HEK293 (cell line): ENCODE measurements around the gene GSS.
A peak's percentile ranks its signal among the peaks of the same experiment; 100 is the strongest.

ENCODE experiments used
- CTCF ChIA-PET: fragments of 350-600 bp; formaldehyde crosslinking; extraction: SDS; loops from one replicate; lab custom pipeline; 2021; ENCODE audit warnings: antibody characterized with exemption; lab: Yijun Ruan, JAX
- POLR2A ChIA-PET: fragments of 300-600 bp; formaldehyde crosslinking; extraction: SDS; loops from one replicate; lab custom pipeline; 2020; ENCODE audit warnings: antibody characterized with exemption, inconsistent platforms; lab: Yijun Ruan, JAX
- H3K27ac ChIP-seq: fragments of 200-500 bp; sonication (Bioruptor generic); 2 replicates; pipeline ENCODE4 v1.5.1; 2014; ENCODE audit warnings: low read depth, low read length, control low read depth, inconsistent platforms; ENCODE audit errors: extremely low read depth
- H3K36me3 ChIP-seq, 2 experiments: fragments of 200-500 bp in 1 of 2; sonication (Bioruptor generic) in 1 of 2; 1 replicate in 1 of 2; 2 replicates in 1 of 2; pipeline ENCODE4 v1.5.1; 2014 to 2017; ENCODE audit warnings: inconsistent platforms in 2 of 2, low read length in 2 of 2; ENCODE audit not compliant: control insufficient read depth in 2 of 2, insufficient read depth in 1 of 2
- H3K4me1 ChIP-seq: fragments of 200-500 bp; sonication (Bioruptor generic); 2 replicates; pipeline ENCODE4 v1.5.1; 2014; ENCODE audit warnings: mild to moderate bottlenecking, low read length, inconsistent platforms; ENCODE audit not compliant: control insufficient read depth, insufficient read depth
- H3K4me3 ChIP-seq: 2 replicates; pipeline ENCODE4 v1.5.1; 2011; ENCODE audit warnings: low read depth, mild to moderate bottlenecking, control low read depth, low read length, moderate library complexity
- H3K9me3 ChIP-seq: fragments of 200-500 bp; sonication (Bioruptor generic); 2 replicates; pipeline ENCODE4 v1.5.1; 2014; ENCODE audit warnings: low read depth, low read length, inconsistent platforms; ENCODE audit not compliant: control insufficient read depth, insufficient read depth
- GLI4 ChIP-seq: fragments of 450-650 bp; formaldehyde crosslinking; IDR thresholded peaks from 2 replicates; pipeline ENCODE4 v1.5.1; 2016; ENCODE audit warnings: missing biosample characterization, missing genetic modification characterization
- YY2 ChIP-seq: fragments of 450-650 bp; formaldehyde crosslinking; IDR thresholded peaks from 2 replicates; pipeline ENCODE4 v1.5.1; 2016; ENCODE audit warnings: missing biosample characterization, missing genetic modification characterization
- ZBTB7A ChIP-seq: fragments of 450-650 bp; formaldehyde crosslinking; IDR thresholded peaks from 2 replicates; pipeline ENCODE4 v1.5.1; 2016; ENCODE audit warnings: low read depth, missing biosample characterization, missing genetic modification characterization
- ZIC2 ChIP-seq: fragments of 450-650 bp; formaldehyde crosslinking; IDR thresholded peaks from 2 replicates; pipeline ENCODE4 v1.5.1; 2016; ENCODE audit warnings: missing biosample characterization, missing genetic modification characterization
- ZNF10 ChIP-seq: fragments of 450-650 bp; formaldehyde crosslinking; IDR thresholded peaks from 2 replicates; pipeline ENCODE4 v1.5.1; 2017; ENCODE audit warnings: missing biosample characterization, missing genetic modification characterization
- ZNF211 ChIP-seq: fragments of 450-650 bp; formaldehyde crosslinking; IDR thresholded peaks from 2 replicates; pipeline ENCODE4 v1.5.1; 2016; ENCODE audit warnings: low read depth, missing biosample characterization, missing genetic modification characterization
- ZNF341 ChIP-seq: fragments of 450-650 bp; formaldehyde crosslinking; IDR thresholded peaks from 2 replicates; pipeline ENCODE4; 2016; ENCODE audit warnings: low read depth, missing biosample characterization, missing genetic modification characterization
- ZNF350 ChIP-seq: fragments of 450-650 bp; formaldehyde crosslinking; IDR thresholded peaks from 2 replicates; pipeline ENCODE4 v1.5.0; 2017; ENCODE audit warnings: missing biosample characterization, mild to moderate bottlenecking, missing genetic modification characterization
- ZNF530 ChIP-seq: fragments of 450-650 bp; formaldehyde crosslinking; IDR thresholded peaks from 2 replicates; pipeline ENCODE4 v1.5.1; 2016; ENCODE audit warnings: low read depth, missing biosample characterization, missing genetic modification characterization
- ZNF785 ChIP-seq: fragments of 450-650 bp; formaldehyde crosslinking; IDR thresholded peaks from 2 replicates; pipeline ENCODE4 v1.5.1; 2016; ENCODE audit warnings: missing biosample characterization, missing genetic modification characterization
- ZSCAN5A ChIP-seq: fragments of 450-650 bp; formaldehyde crosslinking; IDR thresholded peaks from 2 replicates; pipeline ENCODE4 v1.5.1; 2016; ENCODE audit warnings: missing biosample characterization, missing genetic modification characterization
- TF ChIP-seq, protein P1 (sequence below): fragments of 450-650 bp; formaldehyde crosslinking; IDR thresholded peaks from 2 replicates; pipeline ENCODE4 v1.5.1; 2016; ENCODE audit warnings: missing biosample characterization, missing genetic modification characterization
- TF ChIP-seq, protein P2 (sequence below): fragments of 450-650 bp; formaldehyde crosslinking; IDR thresholded peaks from 2 replicates; pipeline ENCODE4 v1.5.1; 2017; ENCODE audit warnings: missing biosample characterization, missing genetic modification characterization
- TF ChIP-seq, protein P3 (sequence below): fragments of 450-650 bp; formaldehyde crosslinking; IDR thresholded peaks from 2 replicates; pipeline ENCODE4 v1.5.1; 2016; ENCODE audit warnings: missing biosample characterization, missing genetic modification characterization
- TF ChIP-seq, protein P4 (sequence below): fragments of 450-650 bp; formaldehyde crosslinking; IDR thresholded peaks from 2 replicates; pipeline ENCODE4 v1.5.1; 2016; ENCODE audit warnings: missing biosample characterization, missing genetic modification characterization

GSS gene

DNA sequence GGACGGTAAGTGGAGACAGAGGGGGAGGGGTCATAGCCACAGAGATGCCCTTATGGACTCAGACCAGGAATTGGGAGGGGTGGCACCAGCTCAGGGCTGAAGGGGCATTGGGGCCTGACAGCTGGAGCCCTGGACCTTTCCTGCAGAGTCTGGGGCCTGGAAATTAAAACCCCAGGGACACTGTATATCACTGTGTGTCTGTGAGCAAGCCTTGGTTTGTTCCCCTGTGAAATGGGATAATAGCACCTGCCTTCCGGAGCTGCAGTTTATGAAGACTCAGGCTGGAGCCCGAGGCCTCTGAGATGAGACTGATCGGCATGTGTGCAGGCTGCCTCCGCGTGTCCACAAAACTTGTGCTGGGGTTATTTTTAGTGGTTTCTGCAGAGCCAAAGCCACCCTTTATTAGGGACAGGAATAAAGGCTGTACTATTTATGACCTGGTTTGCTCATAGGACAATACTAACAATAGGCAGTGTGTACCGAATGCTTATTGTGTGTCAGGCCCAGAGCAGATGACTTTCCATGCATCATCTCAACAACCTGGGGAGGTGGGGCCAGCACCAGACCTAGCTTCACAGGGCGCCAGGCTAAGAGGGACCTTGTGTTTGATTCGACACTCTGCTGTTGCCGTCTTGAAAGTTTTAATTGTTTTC is 22.6 kb upstream of the GSS start:
- no peak for TF ChIP-seq GLI4 (tag by site-specific recombination)
- no peak for TF ChIP-seq ZNF341
- TF ChIP-seq ZNF211 (tag by site-specific recombination): no peak
- TF ChIP-seq ZNF350 (tag by site-specific recombination): no peak
- TF ChIP-seq ZNF10: no peak
- no peak for TF ChIP-seq YY2
- TF ChIP-seq ZSCAN5A (tag by site-specific recombination): no peak
- TF ChIP-seq, protein P1, sequence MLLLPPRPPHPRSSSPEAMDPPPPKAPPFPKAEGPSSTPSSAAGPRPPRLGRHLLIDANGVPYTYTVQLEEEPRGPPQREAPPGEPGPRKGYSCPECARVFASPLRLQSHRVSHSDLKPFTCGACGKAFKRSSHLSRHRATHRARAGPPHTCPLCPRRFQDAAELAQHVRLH (tag by site-specific recombination): no peak
- TF ChIP-seq, protein P2, sequence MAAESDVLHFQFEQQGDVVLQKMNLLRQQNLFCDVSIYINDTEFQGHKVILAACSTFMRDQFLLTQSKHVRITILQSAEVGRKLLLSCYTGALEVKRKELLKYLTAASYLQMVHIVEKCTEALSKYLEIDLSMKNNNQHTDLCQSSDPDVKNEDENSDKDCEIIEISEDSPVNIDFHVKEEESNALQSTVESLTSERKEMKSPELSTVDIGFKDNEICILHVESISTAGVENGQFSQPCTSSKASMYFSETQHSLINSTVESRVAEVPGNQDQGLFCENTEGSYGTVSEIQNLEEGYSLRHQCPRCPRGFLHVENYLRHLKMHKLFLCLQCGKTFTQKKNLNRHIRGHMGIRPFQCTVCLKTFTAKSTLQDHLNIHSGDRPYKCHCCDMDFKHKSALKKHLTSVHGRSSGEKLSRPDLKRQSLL (tag by site-specific recombination): no peak
- no peak for TF ChIP-seq ZNF530
- TF ChIP-seq, protein P3, sequence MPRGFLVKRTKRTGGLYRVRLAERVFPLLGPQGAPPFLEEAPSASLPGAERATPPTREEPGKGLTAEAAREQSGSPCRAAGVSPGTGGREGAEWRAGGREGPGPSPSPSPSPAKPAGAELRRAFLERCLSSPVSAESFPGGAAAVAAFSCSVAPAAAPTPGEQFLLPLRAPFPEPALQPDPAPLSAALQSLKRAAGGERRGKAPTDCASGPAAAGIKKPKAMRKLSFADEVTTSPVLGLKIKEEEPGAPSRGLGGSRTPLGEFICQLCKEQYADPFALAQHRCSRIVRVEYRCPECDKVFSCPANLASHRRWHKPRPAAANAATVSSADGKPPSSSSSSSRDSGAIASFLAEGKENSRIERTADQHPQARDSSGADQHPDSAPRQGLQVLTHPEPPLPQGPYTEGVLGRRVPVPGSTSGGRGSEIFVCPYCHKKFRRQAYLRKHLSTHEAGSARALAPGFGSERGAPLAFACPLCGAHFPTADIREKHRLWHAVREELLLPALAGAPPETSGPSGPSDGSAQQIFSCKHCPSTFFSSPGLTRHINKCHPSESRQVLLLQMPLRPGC (tag by site-specific recombination): no peak
- TF ChIP-seq, protein P4, sequence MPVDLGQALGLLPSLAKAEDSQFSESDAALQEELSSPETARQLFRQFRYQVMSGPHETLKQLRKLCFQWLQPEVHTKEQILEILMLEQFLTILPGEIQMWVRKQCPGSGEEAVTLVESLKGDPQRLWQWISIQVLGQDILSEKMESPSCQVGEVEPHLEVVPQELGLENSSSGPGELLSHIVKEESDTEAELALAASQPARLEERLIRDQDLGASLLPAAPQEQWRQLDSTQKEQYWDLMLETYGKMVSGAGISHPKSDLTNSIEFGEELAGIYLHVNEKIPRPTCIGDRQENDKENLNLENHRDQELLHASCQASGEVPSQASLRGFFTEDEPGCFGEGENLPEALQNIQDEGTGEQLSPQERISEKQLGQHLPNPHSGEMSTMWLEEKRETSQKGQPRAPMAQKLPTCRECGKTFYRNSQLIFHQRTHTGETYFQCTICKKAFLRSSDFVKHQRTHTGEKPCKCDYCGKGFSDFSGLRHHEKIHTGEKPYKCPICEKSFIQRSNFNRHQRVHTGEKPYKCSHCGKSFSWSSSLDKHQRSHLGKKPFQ (tag by site-specific recombination): no peak
- TF ChIP-seq ZNF785: no peak
- POLR2A ChIA-PET: no interaction called here
- H3K27ac ChIP-seq: no peak overlapping the region
- H3K36me3 ChIP-seq: no peaks in the 10 kb centered on the region
- no peak overlapping the region for H3K4me3 ChIP-seq
- no peaks in the 10 kb centered on the region for H3K4me1 ChIP-seq
- H3K9me3 ChIP-seq: no peaks in the 10 kb centered on the region
- CTCF ChIA-PET: interaction anchor here (0.6 kb wide), 1 partner anchor 312 kb away, joined by 3 read pairs; no protein-coding TSS in a partner anchor

DNA sequence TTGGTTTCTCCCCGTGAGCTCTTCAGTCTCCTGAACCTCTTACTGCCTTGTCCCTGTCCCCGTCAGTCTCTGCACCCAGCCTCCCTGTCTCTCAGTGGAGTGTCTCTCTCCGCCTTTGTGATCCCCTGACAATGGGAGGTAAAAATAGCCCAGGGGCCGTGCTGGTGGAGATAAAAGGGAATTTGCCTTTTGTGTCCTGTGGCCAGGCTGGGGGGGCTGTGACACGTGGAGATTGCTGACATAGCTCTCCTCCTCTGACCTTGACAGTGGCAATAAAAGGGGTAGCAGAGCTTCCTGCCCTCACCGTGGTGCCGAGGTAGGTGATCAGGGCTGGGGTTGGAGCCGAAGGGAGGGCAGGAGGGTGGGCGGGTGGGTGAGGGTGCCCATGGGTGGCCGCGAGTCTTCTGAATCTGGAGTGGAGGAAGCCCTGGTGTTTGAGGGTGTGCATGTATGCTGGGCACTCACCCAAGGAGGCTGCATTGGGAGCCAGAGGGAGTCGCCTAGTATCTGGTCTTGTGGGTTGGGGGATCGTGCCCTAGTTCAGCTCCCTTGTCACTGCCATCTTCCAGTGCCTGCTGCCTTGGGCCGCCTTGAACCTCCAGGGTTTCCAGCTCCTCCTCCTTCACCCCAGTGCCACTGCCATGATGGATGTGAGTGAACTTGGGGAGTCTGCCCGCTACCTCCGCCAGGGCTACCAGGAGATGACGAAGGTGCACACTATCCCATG is 21.9 kb upstream of the GSS start:
- ChIA-PET POLR2A (no interaction called here), CTCF (interaction anchor here (0.6 kb wide), 2 partner anchors 152 to 313 kb away, joined by 3 read pairs; no protein-coding TSS in a partner anchor)
- H3K27ac ChIP-seq: no peak overlapping the region
- no peak for TF ChIP-seq ZBTB7A (tag by site-specific recombination)
- TF ChIP-seq ZIC2 (tag by site-specific recombination): peak; percentile 66; the same call in 1 of the 2 replicates
- TF ChIP-seq, all 188 proteins: peak for 1
- Histone ChIP-seq H3K9me3 (no peaks in the 10 kb centered on the region), H3K4me1 (no peaks in the 10 kb centered on the region), H3K36me3 (no peaks in the 10 kb centered on the region), H3K4me3 (no peak overlapping the region)
